ENCODE data around the gene SCN4B.
A peak's percentile ranks its signal among the peaks of the same experiment; 100 is the strongest.
"Not testable (repeated sequence)": the region's sequence is repeated elsewhere in the genome, so short reads cannot be mapped to it uniquely, and the experiment has no call there.

Gene SCN4B

GRCh38 chr11:118194835-118195627 is 42.4 kb upstream of the SCN4B start:
- TF ChIP-seq, protein P1, sequence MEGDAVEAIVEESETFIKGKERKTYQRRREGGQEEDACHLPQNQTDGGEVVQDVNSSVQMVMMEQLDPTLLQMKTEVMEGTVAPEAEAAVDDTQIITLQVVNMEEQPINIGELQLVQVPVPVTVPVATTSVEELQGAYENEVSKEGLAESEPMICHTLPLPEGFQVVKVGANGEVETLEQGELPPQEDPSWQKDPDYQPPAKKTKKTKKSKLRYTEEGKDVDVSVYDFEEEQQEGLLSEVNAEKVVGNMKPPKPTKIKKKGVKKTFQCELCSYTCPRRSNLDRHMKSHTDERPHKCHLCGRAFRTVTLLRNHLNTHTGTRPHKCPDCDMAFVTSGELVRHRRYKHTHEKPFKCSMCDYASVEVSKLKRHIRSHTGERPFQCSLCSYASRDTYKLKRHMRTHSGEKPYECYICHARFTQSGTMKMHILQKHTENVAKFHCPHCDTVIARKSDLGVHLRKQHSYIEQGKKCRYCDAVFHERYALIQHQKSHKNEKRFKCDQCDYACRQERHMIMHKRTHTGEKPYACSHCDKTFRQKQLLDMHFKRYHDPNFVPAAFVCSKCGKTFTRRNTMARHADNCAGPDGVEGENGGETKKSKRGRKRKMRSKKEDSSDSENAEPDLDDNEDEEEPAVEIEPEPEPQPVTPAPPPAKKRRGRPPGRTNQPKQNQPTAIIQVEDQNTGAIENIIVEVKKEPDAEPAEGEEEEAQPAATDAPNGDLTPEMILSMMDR (IDR thresholded peaks at IDR 0.05; ENCODE audit: control insufficient read depth, insufficient read depth, low read depth, low read length, missing control alignments): no peak
- DNase-seq (ENCODE audit: low read depth): peak; percentile 27

DNA sequence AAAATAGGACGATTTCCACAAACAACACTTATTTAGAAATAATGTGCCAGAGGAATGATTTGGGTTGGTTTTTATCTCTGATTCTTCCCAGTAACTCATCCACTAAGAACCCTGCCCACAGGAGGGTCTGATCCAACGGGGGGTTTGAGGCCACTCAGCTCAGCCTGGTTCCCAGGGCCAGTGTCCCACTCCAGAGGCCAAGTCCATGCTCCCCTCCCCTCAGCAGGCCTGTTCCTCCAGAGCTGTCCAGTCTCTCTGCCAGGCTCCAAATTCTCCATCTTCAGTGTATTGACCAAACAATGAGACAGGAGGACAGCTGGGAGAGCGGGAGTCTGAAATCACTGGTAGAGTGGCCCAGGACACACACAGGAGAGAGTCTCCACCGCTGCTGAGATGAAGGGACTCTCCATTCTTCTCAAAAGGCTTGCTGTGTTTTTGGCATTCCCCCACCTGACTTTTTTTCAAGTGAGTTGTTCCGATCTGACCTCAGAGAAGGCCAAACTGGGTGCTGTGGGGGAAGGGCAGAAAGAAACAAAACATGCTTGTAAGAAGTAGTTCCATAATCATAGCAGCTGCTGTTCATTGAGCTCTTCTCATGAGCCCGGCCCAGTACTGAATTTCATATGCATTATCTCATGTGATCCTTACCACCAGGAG is 41.4 kb upstream of the SCN4B start:
- no peak overlapping the region for H3K4me3 ChIP-seq (ENCODE audit: control insufficient read depth, low read depth, low read length)
- DNase-seq (ENCODE audit: low read depth): no peak
- TF ChIP-seq, protein P1 (IDR thresholded peaks at IDR 0.05; ENCODE audit: control insufficient read depth, insufficient read depth, low read depth, low read length, missing control alignments): no peak

More at GRCh38 chr11:118194835-118195627, 42.4 kb upstream of the SCN4B start:
- H3K4me3 ChIP-seq (ENCODE audit: control insufficient read depth, low read depth, low read length): no peak overlapping the region

DNA sequence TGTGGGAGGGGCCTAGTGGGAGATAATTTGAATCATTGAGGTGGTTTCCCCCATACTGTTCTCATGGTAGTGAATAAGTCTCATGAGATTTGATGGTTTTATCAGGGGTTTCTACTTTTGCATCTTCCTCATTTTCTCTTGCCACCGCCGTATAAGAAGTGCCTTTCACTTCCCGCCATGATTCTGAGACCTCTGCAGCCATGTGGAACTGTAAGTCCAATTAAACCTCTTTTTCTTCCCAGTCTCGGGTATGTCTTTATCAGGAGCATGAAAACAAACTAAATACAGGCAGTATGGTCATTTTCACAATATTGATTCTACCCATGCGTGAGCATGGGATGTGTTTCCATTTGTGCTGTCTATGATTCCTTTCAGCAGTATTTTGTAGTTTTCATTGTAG is 40.2 kb upstream of the SCN4B start:
- not testable (repeated sequence) for H3K4me3 ChIP-seq (ENCODE audit: control insufficient read depth, low read depth, low read length); DNase-seq (ENCODE audit: low read depth)

DNA sequence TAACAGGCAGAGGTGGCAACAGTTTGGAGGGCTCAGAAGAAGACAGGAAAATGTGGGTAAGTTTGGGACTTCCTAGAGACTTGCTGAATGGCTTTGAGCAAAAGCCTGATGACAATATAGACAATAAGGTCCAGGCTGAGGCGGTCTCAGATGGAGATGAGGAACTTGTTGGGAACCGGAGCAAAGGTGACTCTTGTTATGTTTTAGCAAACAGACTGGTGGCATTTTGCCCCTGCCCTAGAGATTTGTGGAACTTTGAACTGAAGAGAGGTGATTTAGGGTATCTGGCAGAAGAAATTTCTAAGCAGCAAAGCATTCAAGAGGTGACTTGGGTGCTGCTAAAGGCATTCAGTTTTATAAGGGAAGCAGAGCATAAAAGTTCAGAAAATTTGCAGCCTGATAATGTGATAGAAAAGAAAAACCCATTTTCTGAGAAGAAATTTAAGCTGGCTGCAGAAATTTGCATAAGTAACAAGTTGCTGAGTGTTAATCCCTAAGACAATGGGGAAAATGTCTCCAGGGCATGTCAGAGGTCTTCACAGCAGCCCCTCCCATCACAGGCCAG is 38.4 kb upstream of the SCN4B start:
- DNase-seq (ENCODE audit: low read depth); H3K4me3 ChIP-seq (ENCODE audit: control insufficient read depth, low read depth, low read length): not testable (repeated sequence)

DNA sequence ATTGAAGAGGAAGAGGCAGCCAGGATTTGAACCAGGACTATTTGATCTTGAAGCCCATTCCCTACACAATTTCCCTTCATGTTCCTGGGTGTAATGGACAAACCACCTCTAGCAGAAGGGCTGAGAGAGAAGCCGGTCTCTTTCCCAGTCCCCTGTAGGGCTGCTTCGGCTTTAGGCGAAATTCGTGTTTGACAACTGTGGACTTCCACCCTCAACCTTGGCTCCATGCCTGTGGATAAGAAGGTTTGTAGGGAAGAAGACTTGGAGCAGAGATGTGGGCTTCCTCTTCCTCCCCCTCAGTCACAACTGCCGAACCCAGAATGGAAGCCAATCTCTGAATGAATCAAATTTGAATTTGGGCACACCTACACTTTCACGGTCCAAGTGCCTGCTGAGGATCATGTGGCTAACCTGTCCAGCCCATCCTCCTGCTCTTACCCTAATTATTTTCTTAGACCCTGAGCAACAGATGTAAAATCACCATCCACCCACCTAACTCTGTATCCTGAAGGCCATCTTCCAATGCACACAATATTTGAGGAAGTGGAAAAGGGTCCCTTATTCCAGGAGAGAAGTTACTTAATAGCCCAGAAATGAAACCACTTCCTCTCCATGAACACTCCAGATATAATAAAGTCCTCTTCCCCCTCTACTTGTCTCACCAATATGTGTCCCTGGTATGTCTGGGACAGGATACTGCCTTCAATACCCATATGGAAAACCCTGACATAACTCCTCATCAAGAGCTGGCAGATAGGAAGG is 33.9 kb upstream of the SCN4B start:
- DNase-seq (ENCODE audit: low read depth): no peak
- TF ChIP-seq, protein P1 (IDR thresholded peaks at IDR 0.05; ENCODE audit: control insufficient read depth, insufficient read depth, low read depth, low read length, missing control alignments): no peak
- H3K4me3 ChIP-seq (ENCODE audit: control insufficient read depth, low read depth, low read length): no peak overlapping the region

- no peak for DNase-seq (ENCODE audit: low read depth)
- TF ChIP-seq, protein P1 (IDR thresholded peaks at IDR 0.05; ENCODE audit: control insufficient read depth, insufficient read depth, low read depth, low read length, missing control alignments): no peak
- H3K4me3 ChIP-seq (ENCODE audit: control insufficient read depth, low read depth, low read length): no peak overlapping the region
Measured at GRCh38 chr11:118184784-118185579, 32.4 kb upstream of the SCN4B start.

GRCh38 chr11:118183691-118184090 is 31.1 kb upstream of the SCN4B start:
- H3K4me3 ChIP-seq (ENCODE audit: control insufficient read depth, low read depth, low read length); DNase-seq (ENCODE audit: low read depth): not testable (repeated sequence)
